Colonic mucosa (tissue), 4 donors: ENCODE data around the gene CEP250. TPM values are rescaled to one million over a fixed set of nuclear protein-coding genes. Genes with fewer than 3 reads are reported as not detected.
A peak's percentile ranks its signal among the peaks of the same experiment; 100 is the strongest.

Source experiments
- DNase-seq: peaks from one replicate; pipeline ENCODE4 v3.0.0-alpha.2; 2020
- H3K27ac ChIP-seq: fragments of 200-600 bp; one replicate; pipeline ENCODE4 v1.8.0; 2021
- H3K27me3 ChIP-seq: fragments of 200-600 bp; one replicate; pipeline ENCODE4 v1.8.0; 2021
- H3K36me3 ChIP-seq: fragments of 200-600 bp; one replicate; pipeline ENCODE4 v1.8.0; 2021
- H3K4me1 ChIP-seq: fragments of 200-600 bp; one replicate; pipeline ENCODE4 v1.8.0; 2021; ENCODE audit warnings: mild to moderate bottlenecking
- H3K4me3 ChIP-seq: fragments of 200-600 bp; one replicate; pipeline ENCODE4 v1.8.0; 2021
- H3K9ac ChIP-seq, 2 donors: one replicate each; pipeline ENCODE4 v1.7.0; 2013; ENCODE audit warnings: control low read depth in 2 of 2, low read depth in 2 of 2, low read length in 2 of 2
- H3K9me3 ChIP-seq: fragments of 200-600 bp; one replicate; pipeline ENCODE4 v1.8.0; 2021
- intact Hi-C: fragments of 100-400 bp; cut with DNase I; formaldehyde crosslinking; loops from one replicate; pipeline ENCODE4 v1.14.1; 2022
- total RNA-seq, 2 donors: library from RNA; stranded (reverse); fragmentation: NEBNext Ultra II Directional in 1 of 2; extraction: Animal tissue kit (Norgen Biotek cat#: 25700) in 1 of 2; gene quantifications; one replicate each; pipeline ENCODE4 v1.2.1, GENCODE V29; 2021
- TF ChIP-seq, protein P1 (sequence below): fragments of 200-600 bp; IDR thresholded peaks from one replicate; pipeline ENCODE4 v1.8.0; 2022; ENCODE audit warnings: antibody characterized with exemption, mild to moderate bottlenecking
- donor health status: healthy.
- donor health status: DM: no; HTN: no; CAD: no.
- donor health status: DM: no; HTN: no; CAD: no.

Gene CEP250
- total RNA-seq, 2 donors from 2014 or later, result 30.7 to 41.5 TPM

DNA sequence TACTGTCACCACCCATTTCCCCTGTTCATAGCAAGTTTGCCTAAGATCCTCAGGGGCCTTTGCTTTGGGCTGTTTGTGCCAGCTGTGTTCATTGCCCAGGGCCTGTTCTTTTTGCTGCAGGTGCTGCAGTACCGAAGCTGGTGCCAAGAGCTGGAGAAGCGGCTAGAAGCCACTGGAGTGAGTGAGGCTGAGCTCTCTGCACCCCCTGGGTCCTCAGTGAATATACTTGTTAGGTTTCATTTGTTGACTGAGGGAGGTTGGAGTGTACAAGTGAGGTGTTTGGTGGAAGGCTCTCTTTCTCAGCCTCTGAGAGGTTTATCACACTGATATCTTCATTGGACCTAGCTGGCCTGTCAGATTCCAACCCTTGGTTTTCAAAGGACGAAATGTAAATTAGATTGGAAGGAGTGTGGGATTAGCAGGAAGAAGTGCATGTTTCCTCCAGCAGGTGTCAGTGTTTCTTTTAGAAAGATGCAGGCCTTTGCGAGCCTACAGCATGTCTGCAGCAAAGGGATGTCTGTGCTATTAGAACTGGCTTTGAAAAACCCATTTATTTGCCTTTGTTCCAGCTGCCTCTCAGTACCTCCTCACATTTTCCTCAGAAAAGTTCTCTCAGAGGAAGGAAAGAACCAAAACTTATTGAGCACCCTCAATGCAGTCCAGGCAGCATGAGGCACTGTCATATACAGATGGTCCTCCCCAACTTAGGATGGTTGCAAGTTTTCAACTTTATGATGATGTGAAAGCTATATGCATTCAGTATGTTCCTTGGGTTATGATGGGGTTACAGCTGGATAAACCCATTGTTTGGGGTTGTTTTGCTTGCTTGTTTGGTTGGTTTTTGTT, 8.3 kb downstream of the CEP250 start:
- Histone ChIP-seq H3K27ac (no peak overlapping the region), H3K27me3 (no peaks in the 10 kb centered on the region), H3K4me1 (no peaks in the 10 kb centered on the region), H3K9me3 (no peaks in the 10 kb centered on the region), H3K36me3 (no peaks in the 10 kb centered on the region), H3K4me3 (no peak overlapping the region), H3K9ac (no peak overlapping the region)
- DNase-seq, result peak; percentile 71
- TF ChIP-seq, protein P1, sequence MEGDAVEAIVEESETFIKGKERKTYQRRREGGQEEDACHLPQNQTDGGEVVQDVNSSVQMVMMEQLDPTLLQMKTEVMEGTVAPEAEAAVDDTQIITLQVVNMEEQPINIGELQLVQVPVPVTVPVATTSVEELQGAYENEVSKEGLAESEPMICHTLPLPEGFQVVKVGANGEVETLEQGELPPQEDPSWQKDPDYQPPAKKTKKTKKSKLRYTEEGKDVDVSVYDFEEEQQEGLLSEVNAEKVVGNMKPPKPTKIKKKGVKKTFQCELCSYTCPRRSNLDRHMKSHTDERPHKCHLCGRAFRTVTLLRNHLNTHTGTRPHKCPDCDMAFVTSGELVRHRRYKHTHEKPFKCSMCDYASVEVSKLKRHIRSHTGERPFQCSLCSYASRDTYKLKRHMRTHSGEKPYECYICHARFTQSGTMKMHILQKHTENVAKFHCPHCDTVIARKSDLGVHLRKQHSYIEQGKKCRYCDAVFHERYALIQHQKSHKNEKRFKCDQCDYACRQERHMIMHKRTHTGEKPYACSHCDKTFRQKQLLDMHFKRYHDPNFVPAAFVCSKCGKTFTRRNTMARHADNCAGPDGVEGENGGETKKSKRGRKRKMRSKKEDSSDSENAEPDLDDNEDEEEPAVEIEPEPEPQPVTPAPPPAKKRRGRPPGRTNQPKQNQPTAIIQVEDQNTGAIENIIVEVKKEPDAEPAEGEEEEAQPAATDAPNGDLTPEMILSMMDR, result peak; percentile 74
- intact Hi-C loops, result loop anchor here (10.0 kb wide), 1 partner anchor 241 kb away; no protein-coding TSS in a partner anchor

DNA sequence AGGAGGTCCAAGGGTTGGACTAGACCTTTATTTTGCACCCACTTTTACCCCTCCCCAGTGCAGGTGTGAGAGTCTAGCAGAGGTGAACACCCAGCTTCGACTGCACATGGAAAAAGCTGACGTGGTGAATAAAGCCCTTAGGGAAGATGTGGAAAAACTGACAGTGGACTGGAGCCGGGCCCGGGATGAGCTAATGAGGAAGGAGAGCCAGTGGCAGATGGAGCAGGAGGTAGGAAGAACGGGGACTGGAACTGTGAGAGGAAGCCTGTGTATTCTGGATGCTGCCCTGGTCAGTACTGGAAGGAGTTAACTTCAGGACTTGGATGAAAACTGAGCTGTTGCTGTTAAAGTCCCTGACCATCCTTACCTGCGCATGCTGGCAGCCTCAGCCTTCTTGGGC, 10.6 kb downstream of the CEP250 start:
- TF ChIP-seq, protein P1, result no peak
- Histone ChIP-seq H3K9me3 (no peaks in the 10 kb centered on the region), H3K27ac (no peak overlapping the region), H3K9ac (no peak overlapping the region), H3K27me3 (no peaks in the 10 kb centered on the region), H3K36me3 (no peaks in the 10 kb centered on the region), H3K4me1 (no peaks in the 10 kb centered on the region), H3K4me3 (no peak overlapping the region)
- DNase-seq, result no peak
- intact Hi-C loops, result loop anchor here (10.0 kb wide), 1 partner anchor 239 kb away; no protein-coding TSS in a partner anchor

DNA sequence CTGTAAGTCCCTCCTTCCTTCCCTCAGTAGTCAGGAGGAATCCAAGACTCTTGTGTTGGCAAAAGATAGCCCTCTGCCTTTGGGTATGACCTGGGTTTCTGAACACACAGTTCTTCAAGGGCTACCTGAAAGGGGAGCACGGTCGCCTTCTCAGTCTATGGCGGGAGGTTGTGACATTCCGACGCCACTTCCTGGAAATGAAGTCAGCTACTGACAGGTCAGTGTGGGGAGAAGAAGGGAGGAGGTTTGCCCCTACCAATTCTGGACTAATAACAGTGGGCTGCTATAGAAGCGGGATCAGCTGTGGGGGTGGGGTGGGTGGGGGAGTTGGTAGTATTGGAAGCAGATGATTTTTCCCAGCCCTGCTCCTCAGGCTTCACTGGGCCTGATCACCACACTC, 11.5 kb downstream of the CEP250 start:
- Histone ChIP-seq H3K9ac (no peak overlapping the region), H3K9me3 (no peaks in the 10 kb centered on the region), H3K36me3 (no peaks in the 10 kb centered on the region), H3K4me3 (no peak overlapping the region), H3K27ac (no peak overlapping the region), H3K27me3 (no peaks in the 10 kb centered on the region), H3K4me1 (no peaks in the 10 kb centered on the region)
- DNase-seq, result no peak
- intact Hi-C loops, result loop anchor here (10.0 kb wide), 1 partner anchor 238 kb away; no protein-coding TSS in a partner anchor
- TF ChIP-seq, protein P1, result no peak

DNA sequence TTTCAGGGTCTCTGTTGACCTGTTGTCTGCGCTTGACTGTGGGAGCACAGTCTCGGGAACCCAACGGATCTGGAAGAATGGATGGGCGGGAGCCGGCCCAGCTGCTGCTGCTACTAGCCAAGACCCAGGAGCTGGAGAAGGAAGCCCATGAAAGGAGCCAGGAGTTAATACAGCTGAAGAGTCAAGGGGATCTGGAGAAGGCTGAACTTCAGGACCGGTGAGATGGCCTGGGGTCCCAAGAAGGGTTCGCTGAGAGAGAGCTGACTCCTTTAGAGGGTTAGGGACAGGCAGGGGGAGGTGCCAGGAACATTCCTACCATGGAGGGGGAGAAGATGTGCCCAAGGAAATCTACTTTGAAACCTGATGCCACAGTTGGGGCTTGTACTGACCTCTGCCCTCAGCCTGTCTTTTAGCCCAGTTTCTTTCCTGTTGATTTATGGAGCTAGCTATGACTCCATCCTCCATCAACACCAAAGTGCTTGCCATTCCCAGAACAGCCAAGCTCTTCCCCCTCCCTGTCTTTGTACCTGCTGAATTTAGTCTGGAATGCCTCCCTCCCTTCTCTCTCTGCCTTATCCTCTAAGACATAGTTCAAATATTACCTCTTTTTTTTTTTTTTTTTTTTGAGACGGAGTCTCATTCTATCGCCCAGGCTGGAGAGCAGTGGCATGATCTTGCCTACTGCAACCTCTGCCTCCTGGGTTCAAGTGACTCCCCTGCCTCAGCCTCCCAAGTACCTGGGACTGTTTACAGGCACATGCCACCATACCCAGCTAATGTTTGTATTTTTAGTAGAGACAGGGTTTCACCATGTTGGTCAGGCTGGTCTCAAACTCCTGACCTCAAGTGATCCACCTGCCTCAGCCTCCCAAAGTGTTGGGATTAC, 12.2 kb downstream of the CEP250 start:
- Histone ChIP-seq H3K36me3 (no peaks in the 10 kb centered on the region), H3K9me3 (no peaks in the 10 kb centered on the region), H3K4me3 (no peak overlapping the region), H3K27me3 (no peaks in the 10 kb centered on the region), H3K27ac (no peak overlapping the region), H3K9ac (no peak overlapping the region), H3K4me1 (no peaks in the 10 kb centered on the region)
- no peak for DNase-seq
- TF ChIP-seq, protein P1, result no peak
- intact Hi-C loops, result loop anchor here (10.0 kb wide), 1 partner anchor 237 kb away; no protein-coding TSS in a partner anchor

DNA sequence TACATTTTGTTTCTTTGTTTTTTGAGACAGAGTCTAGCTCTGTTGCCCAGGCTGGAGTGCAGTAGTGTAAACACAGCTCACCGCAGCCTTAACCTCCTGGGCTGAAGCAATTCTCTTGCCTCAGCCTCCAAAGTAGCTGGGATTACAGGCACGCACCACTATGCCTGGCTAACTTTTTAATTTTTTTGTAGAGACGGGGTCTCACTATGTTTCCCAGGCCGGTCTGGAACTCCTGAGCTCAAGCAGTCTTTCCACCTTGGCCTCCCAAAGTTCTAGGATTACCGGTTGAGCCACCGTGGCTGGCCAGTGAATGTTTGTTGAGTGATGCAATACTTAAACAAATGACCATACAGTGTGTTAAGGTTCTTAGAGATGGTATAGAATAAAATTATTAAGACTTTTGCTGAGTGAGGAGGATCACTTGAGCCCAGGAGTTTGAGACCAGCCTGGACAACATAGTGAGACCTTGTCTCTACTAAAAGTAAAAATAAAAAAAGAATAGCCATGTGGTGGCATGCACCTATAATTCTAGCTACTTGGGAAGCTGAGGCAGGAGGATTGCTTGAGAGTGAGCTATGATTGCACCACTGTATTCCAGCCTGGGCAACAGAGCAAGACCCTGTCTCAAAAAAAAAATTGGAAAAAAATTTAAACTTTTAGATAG, 13.4 kb downstream of the CEP250 start:
- Histone ChIP-seq H3K9me3 (no peaks in the 10 kb centered on the region), H3K4me3 (no peak overlapping the region), H3K4me1 (no peaks in the 10 kb centered on the region), H3K9ac (no peak overlapping the region), H3K27me3 (no peaks in the 10 kb centered on the region), H3K27ac (no peak overlapping the region), H3K36me3 (no peaks in the 10 kb centered on the region)
- TF ChIP-seq, protein P1, result no peak
- DNase-seq, result no peak
- intact Hi-C loops, result loop anchor here (10.0 kb wide), 1 partner anchor 236 kb away; no protein-coding TSS in a partner anchor
